SJSA1 (cell line): ENCODE results near the gene TPM2. TPM values are rescaled to one million over a fixed set of nuclear protein-coding genes. Genes with fewer than 3 reads are reported as not detected.

Experiments used
- DNase-seq, 2 experiments: peaks; one replicate each; pipeline ENCODE4 v3.0.0-alpha.2; 2015 to 2020; ENCODE audit warnings: low spot score in 2 of 2, low read depth in 1 of 2
- H3K27ac ChIP-seq: fragments of 250-450 bp; sonication (Bioruptor Pico); 2 replicates; pipeline ENCODE4 v1.5.1; 2020; ENCODE audit warnings: mild to moderate bottlenecking, moderate library complexity
- H3K27me3 ChIP-seq: fragments of 250-450 bp; sonication (Bioruptor Pico); replicated peaks from 2 replicates; pipeline ENCODE4 v1.5.1; 2020; ENCODE audit warnings: mild to moderate bottlenecking, moderate library complexity
- H3K36me3 ChIP-seq: fragments of 250-450 bp; sonication (Bioruptor Pico); 2 replicates; pipeline ENCODE4 v1.5.1; 2020; ENCODE audit warnings: mild to moderate bottlenecking
- H3K4me1 ChIP-seq: fragments of 250-450 bp; sonication (Bioruptor Pico); replicated peaks from 2 replicates; pipeline ENCODE4 v1.6.1; 2021; ENCODE audit warnings: mild to moderate bottlenecking
- H3K4me3 ChIP-seq: fragments of 250-450 bp; sonication (Bioruptor Pico); 2 replicates; pipeline ENCODE4 v1.5.1; 2020; ENCODE audit warnings: mild to moderate bottlenecking
- H3K9me3 ChIP-seq: fragments of 250-450 bp; sonication (Bioruptor Pico); replicated peaks from 2 replicates; pipeline ENCODE4 v1.5.1; 2020; ENCODE audit warnings: mild to moderate bottlenecking
- total RNA-seq: library from RNA; depleted of rRNA; stranded (reverse); fragments of >200 nt; shearing (Covaris generic); gene quantifications from 2 replicates; pipeline ENCODE4 v1.2.3, GENCODE V29; 2014; rRNA removed

The TPM2 gene
- 823 and 1,421 TPM in 2 replicates for total RNA-seq

DNA sequence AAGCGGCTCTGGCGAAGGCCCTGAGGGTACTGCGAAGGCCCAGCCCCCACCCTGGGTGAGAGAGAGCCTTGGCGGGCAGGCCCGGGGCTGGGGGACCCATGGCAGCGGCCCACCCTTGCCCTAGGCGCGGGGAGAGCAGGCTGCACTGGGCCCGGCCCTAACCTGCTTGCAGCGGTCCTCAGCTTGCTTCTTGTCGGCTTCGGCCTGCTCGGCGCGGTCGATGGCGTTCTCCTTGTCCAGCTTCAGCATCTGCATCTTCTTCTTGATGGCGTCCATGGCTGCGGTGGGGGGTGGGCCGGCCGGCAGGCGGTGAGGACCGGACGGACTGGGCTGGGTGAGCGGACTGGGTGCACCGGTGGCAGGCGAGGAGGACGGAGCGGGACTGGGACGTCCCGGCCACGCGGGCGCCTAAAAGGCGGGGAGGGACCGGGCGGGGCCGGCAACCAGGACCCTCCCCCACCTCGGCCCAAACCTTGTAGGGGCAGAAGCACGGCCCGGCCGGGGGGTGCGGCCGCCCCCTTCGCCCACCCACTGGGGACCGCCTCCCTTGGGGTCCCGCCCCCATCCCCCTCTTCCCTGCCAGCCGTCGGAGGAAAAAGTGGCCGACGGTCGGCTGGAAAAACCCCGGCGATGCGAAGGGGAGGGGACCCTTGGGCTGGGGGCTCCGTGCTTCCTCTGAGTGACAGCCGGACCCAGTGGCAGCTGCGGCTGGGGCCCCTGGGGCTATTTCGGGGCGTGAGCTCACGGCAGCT lies at the start of gene TPM2:
Gene TPM2, minus strand, starts transcription at position 384 of the 752 bp plus-strand sequence. Its CDS starts 108 bp downstream, at position 276.
- Histone ChIP-seq H3K27ac (peak within 1 kb of the TSS; percentile 77), H3K36me3 (peaks cover 46% of the 10 kb centered on the region)

DNA sequence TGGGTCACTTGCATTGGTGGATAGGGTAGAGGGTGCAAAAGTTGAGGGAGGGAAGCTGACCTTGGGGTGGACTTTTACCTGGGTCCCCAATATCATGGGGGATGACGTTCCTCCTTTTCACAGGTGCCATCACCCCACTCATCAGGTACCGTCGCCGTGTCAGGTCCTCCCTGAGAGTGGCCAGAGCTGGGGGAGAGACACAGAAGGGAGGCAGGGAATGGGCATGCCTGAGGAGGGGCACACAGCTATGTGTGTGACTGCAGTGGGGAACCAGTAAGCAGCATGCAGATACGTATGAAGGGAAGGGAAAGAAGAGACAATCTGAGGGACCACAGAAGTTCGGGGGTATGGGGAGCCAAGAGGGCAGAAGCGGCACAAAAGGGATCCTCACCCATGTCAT lies 49.2 kb upstream of the TPM2 start:
- Histone ChIP-seq H3K4me3 (no peak overlapping the region), H3K4me1 (no peaks in the 10 kb centered on the region), H3K9me3 (no peaks in the 10 kb centered on the region), H3K27ac (no peak overlapping the region), H3K27me3 (no peaks in the 10 kb centered on the region), H3K36me3 (peaks cover 65% of the 10 kb centered on the region)
- no peak for DNase-seq

More for the DNA sequence above, at the start of gene TPM2:
- H3K27me3 ChIP-seq, result no peaks in the 10 kb centered on the region
- H3K9me3 ChIP-seq, result no peaks in the 10 kb centered on the region
- peak within 1 kb of the TSS; percentile 60 for H3K4me3 ChIP-seq
- DNase-seq, result peak; percentile 79 to 88
- H3K4me1 ChIP-seq, result peaks cover 25% of the 10 kb centered on the region

DNA sequence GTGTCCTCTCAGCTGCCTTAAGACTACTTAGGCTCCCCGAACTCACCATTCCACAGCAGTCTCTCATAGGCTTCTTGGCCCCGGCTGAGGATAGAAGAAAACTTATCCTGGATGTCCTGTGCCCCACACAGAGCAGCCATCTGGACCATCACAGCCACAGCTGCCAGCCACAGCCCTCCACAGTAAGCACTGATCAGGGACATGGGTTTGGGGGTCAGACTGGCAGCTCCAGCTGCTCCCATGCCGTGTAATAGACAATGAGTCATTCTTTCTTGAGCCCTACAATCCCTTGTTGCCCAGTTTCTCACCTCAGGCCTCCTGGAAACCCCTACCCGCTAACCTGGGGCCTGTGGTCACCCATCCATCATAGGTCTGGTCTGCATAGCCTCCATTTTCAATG lies 48.5 kb upstream of the TPM2 start:
- Histone ChIP-seq H3K27ac (no peak overlapping the region), H3K36me3 (peaks cover 63% of the 10 kb centered on the region), H3K27me3 (no peaks in the 10 kb centered on the region)

DNA sequence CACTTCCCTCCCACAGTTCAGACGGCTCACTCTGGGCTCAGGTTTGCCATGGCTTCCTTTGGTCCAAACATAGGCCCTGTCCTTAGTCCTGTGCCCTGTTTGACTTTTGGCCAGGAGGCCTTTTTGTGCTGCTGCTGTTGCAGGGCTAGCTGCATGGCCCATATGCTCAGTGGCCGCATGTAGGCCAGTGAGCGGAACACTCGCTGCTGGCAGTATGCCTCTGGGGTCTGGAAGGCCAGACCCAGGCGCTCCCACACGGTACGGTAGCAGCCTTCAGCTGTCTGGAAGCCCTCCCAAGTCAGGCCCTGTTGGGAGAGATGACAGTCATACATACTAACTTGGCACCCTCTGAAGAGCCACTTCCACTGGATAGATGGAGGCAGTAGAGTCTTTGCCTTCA lies 47.4 kb upstream of the TPM2 start:
- Histone ChIP-seq H3K4me3 (no peak overlapping the region), H3K27me3 (no peaks in the 10 kb centered on the region), H3K27ac (no peak overlapping the region), H3K4me1 (peaks cover 9% of the 10 kb centered on the region), H3K36me3 (peaks cover 57% of the 10 kb centered on the region), H3K9me3 (no peaks in the 10 kb centered on the region)
- DNase-seq, result no peak

More for the DNA sequence above, 48.5 kb upstream of the TPM2 start:
- H3K4me1 ChIP-seq, result peaks cover 6% of the 10 kb centered on the region
- H3K9me3 ChIP-seq, result no peaks in the 10 kb centered on the region
- no peak overlapping the region for H3K4me3 ChIP-seq
- DNase-seq, result no peak

DNA sequence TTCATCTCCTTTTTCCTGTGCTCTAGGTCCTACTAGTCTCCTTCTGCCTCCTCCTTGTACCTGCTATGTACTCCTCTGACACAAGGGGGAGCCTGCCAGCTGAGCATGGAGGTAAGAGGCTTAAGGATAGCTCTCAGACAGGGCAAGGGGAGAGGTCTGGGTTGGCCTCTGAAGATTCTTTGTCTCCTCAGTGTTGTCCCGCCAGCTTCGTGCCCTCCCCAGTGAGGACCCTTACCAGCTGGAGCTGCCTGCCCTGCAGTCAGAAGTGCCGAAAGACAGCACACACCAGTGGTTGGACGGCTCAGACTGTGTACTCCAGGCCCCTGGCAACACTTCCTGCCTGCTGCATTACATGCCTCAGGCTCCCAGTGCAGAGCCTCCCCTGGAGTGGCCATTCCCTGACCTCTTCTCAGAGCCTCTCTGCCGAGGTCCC lies 46.5 kb upstream of the TPM2 start:
- no peaks in the 10 kb centered on the region for H3K27me3 ChIP-seq
- H3K36me3 ChIP-seq, result peaks cover 57% of the 10 kb centered on the region
- H3K4me1 ChIP-seq, result peaks cover 9% of the 10 kb centered on the region
- no peak overlapping the region for H3K4me3 ChIP-seq
- H3K27ac ChIP-seq, result no peak overlapping the region
- no peaks in the 10 kb centered on the region for H3K9me3 ChIP-seq
- DNase-seq, result peak; percentile 36 to 57

DNA sequence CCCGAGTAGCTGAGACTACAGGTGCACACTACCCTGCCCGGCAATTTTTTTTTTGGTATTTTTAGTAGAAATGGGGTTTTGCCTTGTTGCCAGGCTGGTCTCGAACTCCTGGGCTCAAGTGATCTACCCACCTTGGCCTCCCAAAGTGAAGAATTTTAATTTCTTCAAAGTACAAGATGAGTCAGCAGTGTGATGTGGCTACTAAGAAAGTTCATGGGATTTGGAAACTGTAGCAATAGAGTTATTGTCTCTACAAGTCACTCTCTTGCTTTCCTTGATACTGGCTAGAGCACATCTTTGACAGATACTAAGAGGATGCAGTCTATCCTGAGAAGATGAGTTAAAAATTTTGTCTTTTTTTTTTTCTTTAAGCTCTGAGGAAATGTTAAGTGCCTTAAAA lies 44.4 kb upstream of the TPM2 start:
- Histone ChIP-seq H3K4me3 (no peak overlapping the region), H3K27ac (no peak overlapping the region), H3K27me3 (no peaks in the 10 kb centered on the region), H3K4me1 (peaks cover 27% of the 10 kb centered on the region), H3K9me3 (no peaks in the 10 kb centered on the region), H3K36me3 (peaks cover 51% of the 10 kb centered on the region)
- no peak for DNase-seq

DNA sequence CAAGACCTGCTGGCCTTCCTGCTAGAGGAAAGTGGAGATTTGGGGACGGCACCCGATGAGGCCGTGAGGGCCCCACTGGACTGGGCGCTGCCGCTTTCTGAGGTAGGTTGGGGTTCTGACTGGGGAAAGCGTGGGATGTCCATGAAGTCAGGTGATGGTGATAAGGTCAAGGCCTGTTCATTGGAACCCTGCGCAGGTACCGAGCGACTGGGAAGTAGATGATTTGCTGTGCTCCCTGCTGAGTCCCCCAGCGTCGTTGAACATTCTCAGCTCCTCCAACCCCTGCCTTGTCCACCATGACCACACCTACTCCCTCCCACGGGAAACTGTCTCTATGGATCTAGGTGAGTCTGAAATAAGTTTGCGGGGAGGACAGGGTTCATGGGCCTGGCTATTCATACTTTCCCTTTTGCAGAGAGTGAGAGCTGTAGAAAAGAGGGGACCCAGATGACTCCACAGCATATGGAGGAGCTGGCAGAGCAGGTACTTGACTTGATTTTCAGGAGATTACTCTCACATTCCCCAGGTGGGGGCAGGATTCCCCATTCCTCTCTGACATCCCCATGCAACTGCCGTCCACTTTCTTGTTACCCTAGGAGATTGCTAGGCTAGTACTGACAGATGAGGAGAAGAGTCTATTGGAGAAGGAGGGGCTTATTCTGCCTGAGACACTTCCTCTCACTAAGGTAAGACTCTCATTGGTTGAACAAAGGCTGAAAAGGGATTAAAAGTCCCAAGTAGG lies 43.2 kb upstream of the TPM2 start:
- Histone ChIP-seq H3K4me1 (peaks cover 39% of the 10 kb centered on the region), H3K9me3 (no peaks in the 10 kb centered on the region), H3K36me3 (peaks cover 42% of the 10 kb centered on the region), H3K27me3 (no peaks in the 10 kb centered on the region), H3K4me3 (peak overlapping the region; percentile 52), H3K27ac (peak overlapping the region; percentile 73)
- DNase-seq, result peak in 1 of 2 experiments; percentile 39

DNA sequence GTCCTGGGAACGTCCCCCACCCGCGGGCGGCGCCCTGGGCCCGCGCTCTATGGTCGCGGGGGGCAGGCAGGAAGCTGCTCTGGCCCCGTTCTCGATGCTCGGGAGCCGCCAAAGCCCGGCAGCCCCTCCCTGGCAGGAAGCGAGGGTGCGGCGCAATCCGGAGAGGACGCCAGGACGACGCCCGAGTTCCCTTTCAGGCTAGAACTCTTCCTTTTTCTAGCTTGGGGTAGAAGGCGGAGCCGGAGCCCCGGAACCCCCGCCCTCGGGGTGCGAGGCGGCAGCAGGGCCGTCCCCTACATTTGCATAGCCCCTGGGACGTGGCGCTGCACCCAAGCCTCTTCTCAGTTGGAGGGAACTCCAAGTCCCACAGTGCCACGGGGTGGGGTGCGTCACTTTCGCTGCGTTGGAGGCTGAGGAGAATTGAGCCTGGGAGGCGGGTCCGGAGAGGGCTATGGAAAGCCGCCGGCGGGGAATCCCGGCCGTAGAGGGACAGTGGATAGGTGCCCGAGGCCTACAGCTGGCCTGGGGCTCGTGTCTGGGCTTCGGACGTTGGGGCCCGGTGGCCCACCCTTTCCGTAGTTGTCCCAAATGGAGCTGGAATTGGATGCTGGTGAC lies 42.6 kb upstream of the TPM2 start, which contains the start of the genes CREB3 and TLN1:
Gene CREB3, plus strand, starts transcription at position 482 of the 615 bp plus-strand sequence. Its CDS starts 107 bp downstream, at position 589.
Gene TLN1, minus strand, starts transcription at position 11 of the 615 bp plus-strand sequence. CDS start 6,501 bp downstream, outside the sequence.
- peak within 1 kb of the TSS; percentile 52 for H3K4me3 ChIP-seq
- peak within 1 kb of the TSS; percentile 73 for H3K27ac ChIP-seq
- peaks cover 40% of the 10 kb centered on the region for H3K36me3 ChIP-seq
- peak; percentile 96 to 97 for DNase-seq
- peaks cover 45% of the 10 kb centered on the region for H3K4me1 ChIP-seq
- H3K27me3 ChIP-seq, result no peaks in the 10 kb centered on the region
- H3K9me3 ChIP-seq, result no peaks in the 10 kb centered on the region

DNA sequence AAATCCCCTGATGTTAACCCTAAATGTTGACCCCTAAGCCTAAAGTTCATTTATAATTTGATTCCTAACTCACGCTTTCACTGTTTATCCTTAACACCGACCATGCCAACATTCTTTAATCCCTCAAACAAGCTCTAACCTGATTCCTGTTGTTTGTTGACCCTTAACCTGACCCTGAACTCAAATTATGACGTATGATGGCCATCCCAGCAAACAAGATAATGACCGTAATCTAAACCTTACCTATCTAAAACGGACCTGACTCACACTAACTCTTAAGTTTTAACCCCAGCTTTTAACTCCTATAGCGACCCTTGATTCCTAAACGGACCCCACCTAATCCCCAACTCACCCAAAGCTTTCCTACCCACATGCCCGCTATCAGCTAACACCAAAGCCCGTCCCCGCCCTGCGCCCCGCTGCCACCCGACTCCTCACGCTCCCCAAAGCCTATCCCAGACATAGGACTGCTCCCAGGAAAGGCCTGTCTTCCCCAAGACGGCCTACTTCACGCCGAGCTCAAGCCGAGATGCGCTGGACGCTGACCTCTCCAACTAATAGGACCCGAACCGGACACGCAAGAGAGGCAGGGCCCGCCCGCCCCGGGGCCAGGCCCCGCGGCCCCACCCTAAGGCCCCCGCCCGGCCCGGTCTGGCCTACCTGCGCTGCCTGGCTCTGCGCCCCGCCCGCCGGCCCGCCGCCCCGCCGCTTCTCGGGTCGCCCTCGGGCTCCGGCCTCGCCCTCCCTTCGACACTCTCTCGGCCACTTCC lies 41.9 kb upstream of the TPM2 start:
- Histone ChIP-seq H3K27ac (peak overlapping the region; percentile 73), H3K4me1 (peaks cover 52% of the 10 kb centered on the region), H3K27me3 (no peaks in the 10 kb centered on the region), H3K36me3 (peaks cover 40% of the 10 kb centered on the region), H3K4me3 (peak overlapping the region; percentile 52), H3K9me3 (no peaks in the 10 kb centered on the region)
- DNase-seq, result no peak

DNA sequence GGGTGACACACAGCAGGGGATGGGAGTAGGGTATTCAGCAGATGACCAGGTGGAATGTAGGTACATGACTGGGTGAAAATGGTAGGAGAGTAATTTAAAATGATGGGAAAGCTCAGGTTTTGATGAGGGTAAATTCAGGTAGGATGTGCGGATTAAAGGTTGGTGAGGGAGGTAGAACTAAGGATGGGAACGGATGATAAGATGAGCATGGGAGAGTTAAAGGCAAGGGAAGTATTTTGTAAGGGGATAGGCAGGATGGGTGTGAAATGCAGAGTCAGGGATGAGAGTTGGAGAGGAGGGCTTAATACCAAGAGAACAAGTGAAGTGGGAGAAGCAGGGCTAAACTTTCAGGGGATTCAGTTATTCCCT lies 40.7 kb upstream of the TPM2 start:
- H3K9me3 ChIP-seq, result no peaks in the 10 kb centered on the region
- no peak for DNase-seq
- H3K36me3 ChIP-seq, result peaks cover 39% of the 10 kb centered on the region
- peak overlapping the region; percentile 73; the same call in 1 of the 2 replicates for H3K27ac ChIP-seq
- H3K27me3 ChIP-seq, result no peaks in the 10 kb centered on the region
- peaks cover 53% of the 10 kb centered on the region for H3K4me1 ChIP-seq
- peak overlapping the region; percentile 52 for H3K4me3 ChIP-seq

DNA sequence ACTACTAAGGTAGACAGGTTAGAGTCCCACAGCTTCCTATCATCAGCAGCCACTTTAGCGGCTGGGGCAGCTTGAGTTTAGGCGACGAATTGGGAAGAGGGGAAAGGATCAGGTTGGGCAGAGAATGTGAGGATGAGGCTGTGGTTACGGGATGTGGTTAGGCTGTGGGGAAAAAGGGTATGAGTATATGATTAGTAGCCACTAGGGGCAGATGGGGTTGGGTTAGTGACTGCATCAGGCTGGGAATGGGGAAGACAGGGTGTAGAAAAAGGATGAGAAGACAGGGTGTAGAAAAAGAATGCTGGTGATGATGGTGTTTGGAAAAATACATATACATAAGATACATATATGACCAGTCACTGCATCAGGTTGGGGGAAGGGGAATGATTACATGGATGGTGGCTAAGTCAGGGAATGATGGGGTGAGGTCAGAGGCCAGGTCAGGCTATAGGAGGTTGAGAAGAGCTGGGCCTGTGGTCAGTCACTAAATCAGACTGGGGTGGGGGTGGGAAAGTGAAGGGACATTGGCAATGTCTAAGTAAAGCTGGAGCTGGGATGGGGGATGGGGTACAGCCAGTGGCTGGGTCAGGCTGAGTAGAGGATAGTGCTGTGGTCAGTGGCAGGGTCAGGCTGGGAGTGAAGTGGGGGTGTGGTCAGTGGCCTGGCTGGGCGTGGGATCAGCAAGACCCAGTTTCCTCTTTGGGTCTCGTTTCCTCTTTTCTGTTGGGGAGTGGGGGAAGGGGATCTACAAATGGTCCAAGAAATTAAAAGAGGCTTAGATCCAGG lies 40.2 kb upstream of the TPM2 start:
- Histone ChIP-seq H3K4me1 (peaks cover 53% of the 10 kb centered on the region), H3K36me3 (peaks cover 39% of the 10 kb centered on the region), H3K4me3 (peak overlapping the region; percentile 26)

DNA sequence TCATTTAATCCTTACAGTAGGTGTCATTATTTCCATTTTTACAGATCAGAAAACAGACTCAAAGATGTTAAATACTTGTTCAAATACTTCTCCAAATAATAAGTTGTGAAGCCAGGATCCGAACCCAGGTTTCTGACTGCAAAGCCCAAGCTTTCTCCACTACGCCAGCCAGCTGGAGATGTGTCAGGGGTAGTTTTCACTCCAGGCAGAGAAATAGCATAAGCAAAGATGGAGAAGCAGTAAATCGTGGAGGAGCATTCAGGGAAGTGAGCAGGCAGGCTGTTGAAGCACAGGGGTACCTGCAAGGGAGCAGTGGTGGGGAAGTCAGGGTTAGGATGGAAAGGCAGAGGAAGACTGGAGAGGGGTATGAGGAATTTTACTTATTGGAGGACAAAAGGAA lies 39.4 kb upstream of the TPM2 start:
- Histone ChIP-seq H3K27me3 (no peaks in the 10 kb centered on the region), H3K27ac (peak overlapping the region; percentile 67), H3K4me3 (peak overlapping the region; percentile 26), H3K9me3 (no peaks in the 10 kb centered on the region), H3K4me1 (peaks cover 53% of the 10 kb centered on the region), H3K36me3 (peaks cover 46% of the 10 kb centered on the region)
- DNase-seq, result no peak

More for the DNA sequence above, 40.2 kb upstream of the TPM2 start:
- no peaks in the 10 kb centered on the region for H3K9me3 ChIP-seq
- H3K27me3 ChIP-seq, result no peaks in the 10 kb centered on the region
- peak; percentile 48 to 68 for DNase-seq
- peak overlapping the region; percentile 73 for H3K27ac ChIP-seq
